Inflammatory macrophage treated with lipopolysaccharide for 1 hour (primary cell): ENCODE measurements around the gene GRM6.

Experiments
- DNase-seq, 2 donors: peaks; one replicate each; pipeline ENCODE4 v3.0.0-alpha.2; 2020 to 2022

GRM6 gene

DNA sequence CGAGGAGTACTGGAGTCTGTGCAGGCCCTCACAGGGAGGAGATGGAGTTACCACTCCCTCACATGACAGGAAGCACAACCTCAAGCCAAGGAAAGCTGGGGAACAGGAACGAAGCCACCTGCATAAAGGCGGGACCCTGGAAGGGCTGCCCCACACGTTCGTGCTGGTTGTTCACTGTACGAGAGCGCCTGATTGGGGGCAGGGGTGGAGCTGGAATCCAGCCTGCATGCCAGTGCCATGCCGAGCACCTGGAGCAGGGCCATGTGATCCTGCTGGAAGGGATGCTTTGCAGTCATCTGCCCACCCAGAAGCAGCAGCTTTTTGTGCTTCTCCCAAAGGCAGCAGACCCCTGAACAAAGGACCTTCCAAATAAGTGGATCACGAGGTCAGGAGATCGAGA, 11.4 kb downstream of the GRM6 start:
- DNase-seq: no peak

DNA sequence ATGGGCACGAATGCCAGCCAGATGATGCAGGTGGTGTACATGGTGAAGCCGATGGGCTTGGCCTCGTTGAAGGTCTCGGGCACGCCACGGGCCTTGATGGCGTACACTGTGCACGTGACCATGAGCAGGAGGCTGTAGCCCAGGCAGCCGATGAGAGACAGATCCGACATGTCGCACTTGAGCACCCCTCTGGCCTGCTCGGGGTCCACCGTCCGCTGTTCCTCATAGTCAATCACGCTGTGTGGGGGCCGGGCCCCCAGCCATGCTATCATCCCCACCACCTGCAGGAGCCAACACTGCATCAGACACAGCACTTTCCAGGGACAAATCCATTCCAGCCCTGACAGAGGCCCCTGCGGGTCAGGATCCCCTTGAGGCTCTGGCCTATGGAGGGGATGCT, 12.2 kb downstream of the GRM6 start:
- no peak for DNase-seq

DNA sequence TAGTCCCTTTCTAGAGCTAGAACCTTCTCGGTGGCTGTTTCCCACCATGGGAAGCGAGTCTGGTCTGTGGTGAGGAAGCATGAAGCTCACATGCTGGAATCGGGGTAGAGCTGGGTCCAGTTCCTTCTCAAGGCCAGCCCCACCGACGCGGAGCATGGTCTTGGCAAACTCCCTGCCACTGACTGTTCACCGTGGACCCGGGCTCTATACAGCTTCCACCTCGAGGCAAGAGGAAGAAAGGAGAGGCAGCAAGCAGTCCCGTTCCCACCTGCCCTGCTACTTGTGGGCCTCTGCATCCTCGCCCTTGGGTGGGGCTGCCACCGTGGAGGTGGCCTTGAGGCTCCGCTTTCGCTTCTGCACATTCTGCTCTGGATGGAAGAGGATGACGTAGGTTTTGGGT, 13.7 kb downstream of the GRM6 start:
- no peak for DNase-seq

DNA sequence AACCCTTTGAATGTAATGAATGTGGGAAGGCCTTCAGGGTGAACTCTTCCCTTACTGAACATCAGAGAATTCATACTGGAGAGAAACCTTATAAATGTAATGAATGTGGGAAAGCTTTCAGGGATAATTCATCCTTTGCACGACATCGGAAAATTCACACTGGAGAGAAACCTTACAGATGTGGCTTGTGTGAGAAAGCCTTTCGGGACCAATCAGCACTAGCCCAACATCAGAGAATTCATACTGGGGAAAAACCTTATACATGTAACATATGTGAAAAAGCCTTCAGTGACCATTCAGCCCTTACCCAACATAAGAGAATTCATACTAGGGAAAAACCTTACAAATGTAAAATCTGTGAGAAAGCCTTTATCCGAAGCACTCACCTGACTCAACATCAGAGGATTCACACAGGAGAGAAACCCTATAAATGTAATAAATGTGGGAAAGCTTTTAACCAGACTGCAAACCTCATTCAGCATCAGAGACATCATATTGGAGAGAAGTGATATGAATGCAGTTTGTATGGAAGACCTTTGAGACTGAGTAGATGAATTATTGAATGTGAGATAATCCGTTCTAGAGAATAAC, 29.6 kb downstream of the GRM6 start:
- DNase-seq: no peak

DNA sequence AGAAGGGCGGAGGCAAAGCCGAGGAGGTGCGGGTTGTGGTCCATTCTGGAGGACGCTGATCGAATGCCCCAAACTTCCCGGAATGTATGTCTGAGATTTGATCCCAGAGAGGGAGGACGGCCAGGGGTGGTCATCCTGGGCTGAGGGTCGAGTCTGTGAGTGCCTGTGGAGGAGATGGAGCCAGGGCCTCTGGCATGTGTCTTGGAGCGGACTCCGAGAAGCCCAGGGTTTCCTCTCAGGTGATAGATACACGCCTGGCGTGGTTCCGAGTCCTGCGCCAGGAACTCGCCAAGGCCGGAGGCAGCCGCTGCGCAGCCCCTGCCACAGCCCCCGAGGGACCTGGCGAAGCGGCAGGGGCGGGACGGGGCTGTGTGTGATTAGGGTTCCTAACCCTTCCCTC, 53.8 kb downstream of the GRM6 start:
- no peak for DNase-seq

DNA sequence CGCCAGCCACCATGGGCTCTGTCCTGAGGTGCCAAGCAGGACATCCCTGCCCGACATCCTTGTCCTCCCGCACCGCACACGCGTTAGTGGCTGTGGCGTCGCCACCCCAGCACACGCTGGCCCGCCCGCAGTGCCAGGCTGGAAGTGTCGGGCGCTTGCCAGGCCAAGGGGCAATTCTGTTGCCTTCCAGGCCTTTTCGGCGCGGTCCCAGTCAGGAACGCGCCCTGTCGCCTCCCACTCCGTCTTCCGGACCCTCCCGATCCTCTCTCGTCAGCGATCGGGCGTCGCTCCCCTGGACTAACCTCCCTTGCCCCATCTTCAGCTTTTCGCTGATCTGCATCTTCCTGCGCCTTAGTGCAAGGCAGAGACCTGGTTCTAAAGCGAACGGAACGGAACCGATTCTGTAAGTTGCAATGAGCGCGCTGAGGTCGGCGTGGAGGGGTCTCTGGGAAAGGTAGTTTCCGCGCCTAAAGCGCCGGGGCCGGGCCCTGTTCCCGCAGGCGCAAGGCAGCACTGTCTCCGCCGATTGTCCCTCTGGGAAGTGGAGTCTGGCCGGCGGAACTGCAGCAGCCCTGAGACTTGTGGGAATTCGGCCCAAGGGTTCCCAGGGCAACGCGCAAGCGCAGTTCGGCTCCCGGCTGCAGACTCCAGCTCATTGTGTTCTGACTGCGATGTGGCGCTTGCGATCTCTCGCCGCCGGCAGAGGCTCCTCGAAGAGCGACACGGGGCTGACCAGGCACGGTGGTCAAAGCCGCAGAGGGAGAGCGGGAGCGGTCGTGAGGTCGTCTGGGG, 54.4 kb downstream of the GRM6 start, which contains the start of gene ZNF454:
ZNF454 (plus strand) TSS at position 630 of the 792 bp plus-strand sequence. CDS start 1,594 bp downstream, outside the sequence.
- DNase-seq: no peak

DNA sequence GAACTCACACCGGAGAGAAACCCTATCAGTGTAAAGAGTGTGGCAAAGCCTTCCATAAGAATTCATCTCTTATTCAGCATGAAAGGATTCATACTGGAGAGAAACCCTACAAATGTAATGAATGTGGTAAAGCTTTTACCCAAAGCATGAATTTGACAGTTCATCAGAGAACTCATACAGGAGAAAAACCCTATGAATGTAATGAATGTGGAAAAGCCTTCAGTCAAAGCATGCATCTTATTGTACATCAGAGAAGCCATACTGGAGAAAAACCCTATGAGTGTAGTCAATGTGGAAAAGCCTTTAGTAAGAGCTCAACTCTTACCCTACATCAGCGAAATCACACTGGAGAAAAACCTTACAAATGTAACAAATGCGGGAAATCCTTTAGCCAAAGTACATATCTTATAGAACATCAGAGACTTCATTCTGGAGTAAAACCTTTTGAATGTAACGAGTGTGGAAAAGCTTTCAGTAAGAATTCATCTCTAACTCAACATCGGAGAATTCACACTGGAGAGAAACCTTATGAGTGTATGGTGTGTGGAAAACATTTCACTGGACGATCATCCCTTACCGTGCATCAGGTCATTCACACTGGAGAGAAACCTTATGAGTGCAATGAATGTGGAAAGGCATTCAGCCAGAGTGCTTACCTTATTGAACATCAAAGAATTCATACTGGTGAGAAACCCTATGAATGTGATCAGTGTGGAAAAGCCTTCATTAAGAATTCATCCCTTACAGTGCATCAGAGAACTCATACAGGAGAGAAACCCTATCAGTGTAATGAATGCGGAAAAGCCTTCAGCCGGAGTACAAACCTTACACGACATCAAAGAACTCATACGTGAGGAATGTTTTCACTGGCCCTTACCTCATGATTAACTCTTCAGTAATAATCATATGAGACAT, 63.0 kb downstream of the GRM6 start:
- no peak for DNase-seq
